HS-27A (cell line): ENCODE results near the gene C16orf90.

Source experiments
- DNase-seq: peaks from one replicate; pipeline ENCODE4 v3.0.0-alpha.2; 2012; ENCODE audit warnings: low read depth, missing footprints

The C16orf90 gene

GRCh38 chr16:3461151-3461550 lies 34.1 kb downstream of the C16orf90 start:
- no peak for DNase-seq

DNA sequence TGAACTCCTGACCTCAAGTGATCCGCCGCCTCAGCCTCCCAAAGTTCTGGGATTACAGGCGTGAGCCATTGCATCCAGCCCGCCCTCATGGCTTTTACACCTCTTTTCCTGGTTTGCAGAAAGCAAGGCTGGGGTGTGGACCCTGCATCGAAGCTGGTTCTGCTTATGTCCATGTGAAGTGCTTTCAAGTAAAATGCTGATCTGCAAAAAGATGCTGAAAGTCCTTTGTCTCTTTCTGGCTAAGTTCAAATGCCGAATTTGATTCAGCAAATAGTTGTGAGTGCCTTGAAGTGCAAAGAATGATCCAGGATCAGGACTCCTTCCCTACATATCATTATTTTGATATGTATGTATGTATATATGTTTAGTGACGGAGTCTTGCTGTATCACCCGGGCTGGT lies 34.7 kb downstream of the C16orf90 start:
- DNase-seq: no peak

- no peak for DNase-seq
Measured at GRCh38 chr16:3460121-3460520, 35.2 kb downstream of the C16orf90 start.

- DNase-seq: no peak
Measured at GRCh38 chr16:3459401-3460090, 35.7 kb downstream of the C16orf90 start.

GRCh38 chr16:3458852-3459361 lies 36.4 kb downstream of the C16orf90 start:
- DNase-seq: no peak

- no peak for DNase-seq
Measured at GRCh38 chr16:3458278-3458851, 36.9 kb downstream of the C16orf90 start.

DNA sequence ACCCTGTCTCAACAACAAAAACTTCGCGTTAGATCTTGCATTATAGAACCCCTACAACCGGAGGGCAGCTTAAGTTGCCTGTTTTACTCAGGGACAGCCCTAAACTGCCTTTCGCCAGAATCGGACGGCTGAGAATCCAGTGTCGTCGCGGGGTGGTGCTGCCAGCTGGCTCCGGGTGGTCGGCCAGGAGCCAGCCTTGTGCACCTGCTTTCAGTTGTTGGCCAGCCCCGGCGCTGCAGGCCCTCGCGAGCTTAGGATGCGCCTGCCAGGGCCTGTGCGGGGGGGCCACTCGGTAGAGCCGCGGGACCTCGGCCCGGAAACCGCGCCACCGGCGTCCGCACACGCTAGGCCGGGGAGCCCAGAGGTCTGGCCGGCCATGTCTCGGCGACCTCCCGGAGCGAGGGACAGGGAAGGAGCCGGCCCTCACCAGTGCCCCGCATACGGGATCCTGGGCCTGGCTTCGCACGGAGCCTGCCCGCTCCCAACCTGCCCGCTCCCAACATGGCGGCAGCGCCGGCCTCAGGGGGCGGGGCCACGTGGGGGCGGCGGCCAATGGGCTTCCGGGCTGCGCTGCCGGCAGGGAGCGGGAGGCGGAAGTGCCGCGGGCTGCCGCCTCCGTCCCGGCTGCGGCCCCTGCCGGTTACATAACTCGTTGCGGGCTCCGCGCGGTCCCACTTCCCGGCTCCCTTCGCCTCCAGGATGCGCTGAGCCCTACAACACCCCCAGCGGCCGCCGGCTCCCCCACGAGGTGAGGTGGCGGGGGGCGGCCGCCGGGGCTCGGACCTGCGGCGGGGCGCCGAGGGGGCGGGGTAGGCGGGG lies 37.6 kb downstream of the C16orf90 start:
- peak; percentile 36 for DNase-seq

GRCh38 chr16:3454631-3455147 lies 40.6 kb downstream of the C16orf90 start:
- DNase-seq: no peak

GRCh38 chr16:3454093-3454492 lies 41.2 kb downstream of the C16orf90 start:
- DNase-seq: no peak

GRCh38 chr16:3444032-3444388 lies 51.3 kb downstream of the C16orf90 start:
- no peak for DNase-seq
